Activated T-cell treated with anti-CD3 and anti-CD28 coated beads for 48 hours (primary cell): ENCODE results near the gene SPATA21.
"Not testable (repeated sequence)": the region's sequence is repeated elsewhere in the genome, so short reads cannot be mapped to it uniquely, and the experiment has no call there.

Source experiments
- DNase-seq: peaks from one replicate; pipeline ENCODE4 v3.0.0-alpha.2; 2020; ENCODE audit warnings: low read depth

SPATA21 gene, protein sequence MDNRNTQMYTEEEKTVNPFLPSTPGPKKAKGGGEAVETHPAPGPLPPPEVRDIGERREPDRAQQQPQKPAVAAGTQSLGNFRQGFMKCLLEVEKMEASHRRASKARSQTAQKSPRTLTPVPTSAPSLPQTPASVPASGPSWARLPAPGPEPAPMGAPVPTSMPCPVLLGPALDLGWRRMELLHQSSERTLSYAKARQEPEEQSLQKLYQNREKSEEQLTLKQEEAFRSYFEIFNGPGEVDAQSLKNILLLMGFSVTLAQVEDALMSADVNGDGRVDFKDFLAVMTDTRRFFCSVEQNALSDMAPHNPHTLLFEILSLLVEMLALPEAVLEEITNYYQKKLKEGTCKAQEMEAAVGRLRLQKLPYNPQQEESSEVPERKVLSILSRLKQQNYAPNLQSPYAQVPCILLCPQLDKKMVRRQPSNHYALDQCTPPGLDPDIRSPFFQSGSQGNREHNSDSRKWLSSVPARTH

GRCh38 chr1:16436946-16437474 lies at the start of gene SPATA21:
Gene SPATA21, minus strand, starts transcription at chr1:16437424. Its CDS starts 6,053 bp downstream, at chr1:16431371.
- DNase-seq, result no peak

- DNase-seq, result not testable (repeated sequence)
These were observed 49.8 kb upstream of the SPATA21 start for GRCh38 chr1:16487011-16487410.

DNA sequence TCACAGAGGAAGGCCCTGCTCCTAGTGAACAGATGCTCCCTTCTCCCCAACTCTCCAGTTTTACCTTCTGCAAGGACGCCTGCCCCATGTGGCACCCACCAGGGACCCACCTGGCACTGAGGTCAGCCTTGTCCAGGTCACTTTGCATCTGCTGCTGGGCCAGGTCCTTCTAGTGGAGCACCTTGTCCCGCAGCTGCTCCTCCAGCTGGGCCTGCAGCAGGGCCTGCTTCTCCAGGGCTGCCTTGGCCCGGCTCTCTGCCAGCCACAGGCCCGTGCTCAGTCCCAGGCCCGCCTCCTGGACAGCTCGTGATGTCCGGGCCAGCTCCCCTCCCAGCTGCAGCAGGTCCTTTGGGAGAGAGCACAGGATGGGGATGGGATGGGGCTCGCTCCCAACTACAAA lies 49.1 kb upstream of the SPATA21 start:
- DNase-seq, result not testable (repeated sequence)

DNA sequence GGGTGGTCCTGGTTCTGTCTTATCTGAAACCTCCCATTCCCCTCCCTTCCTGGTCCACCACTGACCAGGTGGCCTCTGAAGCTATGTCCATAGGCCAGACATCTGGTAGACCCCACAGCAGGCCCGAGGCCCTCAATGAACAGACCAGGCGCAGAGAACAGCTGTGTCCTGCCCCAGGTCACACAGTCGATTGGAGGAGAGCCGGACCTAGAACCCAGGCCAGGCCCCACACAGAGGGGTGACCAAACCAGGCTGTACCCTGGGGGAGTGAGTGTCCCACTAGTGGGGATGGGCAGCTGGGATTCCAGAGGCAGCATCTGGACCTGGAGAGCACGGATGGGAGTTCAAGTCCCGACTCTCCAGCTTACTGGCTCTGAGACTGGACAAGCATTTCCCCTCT lies 47.7 kb upstream of the SPATA21 start:
- no peak for DNase-seq

DNA sequence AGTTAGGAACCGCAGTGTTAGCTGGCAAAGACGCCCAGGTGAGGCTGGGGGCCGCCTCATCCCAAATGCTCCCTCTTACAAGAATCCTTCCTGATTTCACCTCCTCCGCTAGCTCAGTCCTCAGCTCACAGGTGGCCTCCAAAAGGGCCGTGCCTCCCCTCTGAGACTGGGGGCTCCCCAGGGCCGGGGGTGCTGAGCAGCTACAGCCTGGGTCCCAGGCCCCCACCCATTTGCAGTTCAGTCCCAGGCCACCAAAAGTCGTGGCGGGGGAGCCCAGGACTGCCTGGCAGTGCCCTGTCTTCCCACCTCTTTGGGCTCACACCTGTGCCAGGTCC lies 47.2 kb upstream of the SPATA21 start:
- no peak for DNase-seq

- DNase-seq, result not testable (repeated sequence)
These were observed 46.6 kb upstream of the SPATA21 start for GRCh38 chr1:16483639-16484500.

DNA sequence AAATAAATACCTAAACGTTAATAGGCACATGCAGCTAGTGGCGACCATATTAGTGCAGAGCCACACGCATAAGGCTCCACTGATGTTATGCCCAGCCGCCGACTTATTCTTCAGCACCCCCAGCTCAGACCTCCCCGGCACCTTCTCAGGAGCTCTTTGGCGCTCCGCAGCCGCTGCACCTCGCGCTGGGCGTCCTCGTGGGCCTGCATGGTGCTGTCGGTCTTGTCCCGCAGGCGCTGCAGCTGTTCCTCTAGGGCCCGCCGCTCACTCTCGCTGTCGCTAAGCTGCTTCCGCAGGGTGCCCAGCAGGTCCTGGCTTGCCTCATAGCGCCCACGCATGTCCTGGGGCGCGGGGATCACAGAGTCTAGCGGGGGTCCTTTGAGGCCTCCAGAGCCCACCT lies 45.9 kb upstream of the SPATA21 start:
- not testable (repeated sequence) for DNase-seq

DNA sequence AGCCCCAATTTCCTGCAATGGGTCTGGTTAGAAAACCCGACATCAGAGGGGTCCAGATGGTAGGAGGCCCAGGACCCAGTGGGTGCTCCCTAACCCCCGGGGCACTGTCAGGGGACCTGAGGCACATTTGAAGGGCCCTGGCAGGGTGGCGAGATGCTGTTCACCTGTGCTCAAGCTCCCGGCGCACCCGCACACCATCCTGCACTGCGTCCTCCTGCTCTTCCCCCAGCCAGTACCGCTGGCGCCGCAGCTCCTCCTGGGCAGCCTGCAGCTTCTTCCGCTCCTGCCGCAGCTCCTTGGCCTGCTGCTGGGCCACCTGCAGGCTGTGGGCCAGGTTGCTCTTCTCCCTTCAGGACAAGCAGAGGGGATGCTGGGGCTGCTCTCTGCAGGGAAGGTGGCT lies 40.9 kb upstream of the SPATA21 start:
- no peak for DNase-seq

- DNase-seq, result not testable (repeated sequence)
These were observed 38.8 kb upstream of the SPATA21 start for GRCh38 chr1:16475771-16476770.

DNA sequence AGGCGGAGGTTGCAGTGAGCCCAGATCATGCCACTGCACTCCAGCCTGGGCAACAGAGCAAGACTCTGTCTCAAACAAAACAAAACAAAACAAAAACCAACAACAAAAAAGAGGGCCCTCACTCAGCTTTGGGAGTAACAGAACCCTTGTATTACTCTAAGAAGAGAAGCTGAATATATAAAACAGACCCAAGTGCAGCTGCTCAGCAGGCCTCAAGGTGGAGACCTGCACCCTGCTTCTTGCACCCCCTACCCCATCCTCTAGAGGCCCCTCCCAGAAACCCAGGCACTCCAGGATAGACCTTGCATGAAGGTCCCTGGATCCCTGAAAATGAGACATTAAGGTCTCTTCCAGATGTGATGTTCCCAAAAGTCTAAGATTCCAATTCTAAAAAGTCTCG lies 37.7 kb upstream of the SPATA21 start:
- DNase-seq, result not testable (repeated sequence)

DNA sequence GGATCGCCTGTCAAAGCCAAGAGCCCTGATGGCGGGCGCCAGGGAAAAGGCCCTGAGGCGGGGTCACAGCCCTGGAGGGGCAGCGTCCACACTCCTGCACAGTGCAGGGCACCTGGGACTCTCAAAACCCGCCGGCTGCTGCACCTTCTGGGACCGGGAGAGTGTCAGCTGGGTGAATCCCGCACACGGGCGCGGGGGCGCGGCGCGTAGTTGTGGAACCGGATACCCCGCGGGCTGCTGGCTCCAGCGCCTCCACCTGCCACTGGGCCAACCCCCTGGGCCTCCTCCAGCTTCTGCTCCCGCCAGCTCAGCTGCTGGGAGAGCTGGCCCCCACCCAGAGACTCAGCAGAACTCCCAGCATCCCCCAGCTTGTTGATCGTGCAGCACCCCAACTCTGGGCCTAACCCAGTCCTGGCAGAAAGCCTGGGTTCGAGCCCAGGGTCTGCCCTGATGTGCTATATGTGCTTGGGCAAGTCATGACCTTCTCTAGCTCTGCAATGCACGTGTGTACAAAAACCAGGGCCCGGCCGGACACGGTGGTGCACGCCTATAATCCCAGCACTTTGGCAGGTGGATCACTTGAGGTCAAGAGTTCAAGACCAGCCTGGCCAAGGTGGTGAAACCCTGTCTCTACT lies 37.1 kb upstream of the SPATA21 start:
- DNase-seq, result no peak

- no peak for DNase-seq
These were observed 31.3 kb upstream of the SPATA21 start for GRCh38 chr1:16468558-16468957.

GRCh38 chr1:16464917-16465625 lies 27.8 kb upstream of the SPATA21 start:
- DNase-seq, result no peak

GRCh38 chr1:16462773-16463330 lies 25.6 kb upstream of the SPATA21 start:
- DNase-seq, result no peak

GRCh38 chr1:16461681-16462080 lies 24.5 kb upstream of the SPATA21 start:
- no peak for DNase-seq

- no peak for DNase-seq
These were observed 22.2 kb upstream of the SPATA21 start for GRCh38 chr1:16459352-16459925.

DNA sequence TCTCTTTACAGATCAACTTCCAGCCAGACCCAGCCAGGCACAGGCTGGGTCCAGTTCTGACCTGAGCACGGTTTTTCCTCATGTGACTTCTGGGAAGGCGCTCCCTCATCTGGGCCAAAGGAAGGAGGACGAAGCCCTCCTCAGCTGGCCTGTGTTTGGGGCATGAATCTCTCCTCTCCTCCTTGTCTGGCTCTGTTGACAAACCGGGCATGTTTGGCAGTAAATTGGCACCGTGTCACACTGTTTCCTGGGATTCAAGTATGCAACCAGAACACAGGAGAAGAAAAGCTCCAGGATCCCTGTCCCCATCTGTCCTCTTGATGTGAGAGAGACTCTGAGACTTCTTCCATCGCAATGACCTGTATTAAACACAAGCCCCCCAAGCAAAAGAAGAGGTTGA lies 21.6 kb upstream of the SPATA21 start:
- DNase-seq, result no peak

DNA sequence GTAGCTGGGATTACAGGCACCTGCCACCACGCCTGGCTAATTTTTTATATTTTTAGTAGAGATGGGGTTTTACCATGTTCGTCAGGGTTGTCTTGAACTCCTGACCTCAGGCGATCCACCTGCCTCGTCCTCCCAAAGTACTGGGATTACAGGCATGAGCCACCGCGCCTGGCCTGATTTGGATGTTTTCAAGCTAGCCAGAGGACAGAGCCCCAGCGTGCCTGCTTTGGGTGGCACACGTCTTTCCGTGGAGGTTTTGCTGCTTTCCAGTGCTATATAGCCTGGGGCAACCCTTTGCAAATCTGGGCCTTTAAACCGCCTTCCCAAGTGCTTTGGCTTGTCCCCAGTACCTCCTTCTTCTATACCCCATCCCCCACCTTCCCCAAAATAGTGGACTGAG lies 18.9 kb upstream of the SPATA21 start:
- not testable (repeated sequence) for DNase-seq

GRCh38 chr1:16454909-16455308 lies 17.7 kb upstream of the SPATA21 start:
- DNase-seq, result not testable (repeated sequence)
